ENCODE data around the gene CABLES1. TPM values are rescaled to one million over a fixed set of nuclear protein-coding genes. Genes with fewer than 3 reads are reported as not detected.

CABLES1 gene
- total and polyA plus RNA-seq, 12 donors: 2.1 to 11.9 (median 5.3) TPM

- Histone ChIP-seq H3K4me1 (replicated peaks in 1 of 2) (no peaks in the 10 kb centered on the region), H3K36me3 (replicated peaks in 1 of 2) (no peaks in the 10 kb centered on the region), H3K27me3 (no peaks in the 10 kb centered on the region), H3K9me3 (replicated peaks in 1 of 3) (no peaks in the 10 kb centered on the region), H3K4me3 (no peak overlapping the region), H3K27ac (no peak overlapping the region)
- intact Hi-C loops (cut with DNase I): no loop called here
- no peak for DNase-seq
- TF ChIP-seq CTCF (IDR thresholded peaks at IDR 0.05) (no peak), POLR2A (IDR thresholded peaks at IDR 0.05) (no peak)
- WGBS, 4 donors: 89 to 96% (median 94%) methylated on average over 11 of the region's 11 CpGs
Measured at GRCh38 chr18:23217781-23218180, 82.5 kb downstream of the CABLES1 start.

- no peaks in the 10 kb centered on the region for H3K27me3 ChIP-seq
- TF ChIP-seq POLR2A (IDR thresholded peaks at IDR 0.05): no peak
- no peak for TF ChIP-seq CTCF (IDR thresholded peaks at IDR 0.05)
- 73 to 90% (median 82%) methylated on average over 5 to 8 of the region's 8 CpGs for WGBS, 4 donors
- H3K9me3 ChIP-seq (replicated peaks in 1 of 3): no peaks in the 10 kb centered on the region
- no peak overlapping the region for H3K4me3 ChIP-seq
- no peak for DNase-seq
- H3K4me1 ChIP-seq (replicated peaks in 1 of 2): peaks cover 0 to 12% of the 10 kb centered on the region in 2 donors
- no peaks in the 10 kb centered on the region for H3K36me3 ChIP-seq (replicated peaks in 1 of 2)
- no peak overlapping the region for H3K27ac ChIP-seq
- intact Hi-C loops (cut with DNase I): no loop called here
Measured at GRCh38 chr18:23220355-23220754, 85.1 kb downstream of the CABLES1 start.

- DNase-seq: no peak
- no peak overlapping the region for H3K27ac ChIP-seq
- H3K36me3 ChIP-seq (replicated peaks in 1 of 2): no peaks in the 10 kb centered on the region
- no peak overlapping the region for H3K4me3 ChIP-seq
- intact Hi-C loops (cut with DNase I): no loop called here
- peaks cover 13 to 42% of the 10 kb centered on the region in 2 donors for H3K4me1 ChIP-seq (replicated peaks in 1 of 2)
- TF ChIP-seq CTCF (IDR thresholded peaks at IDR 0.05): no peak
- TF ChIP-seq POLR2A (IDR thresholded peaks at IDR 0.05): no peak
- WGBS, 4 donors: 89 to 96% (median 94%) methylated on average over 4 of the region's 4 CpGs
- H3K27me3 ChIP-seq: no peaks in the 10 kb centered on the region
- H3K9me3 ChIP-seq (replicated peaks in 1 of 3): no peaks in the 10 kb centered on the region
Measured at GRCh38 chr18:23223641-23224040, 88.4 kb downstream of the CABLES1 start.

GRCh38 chr18:23225503-23225902 lies 90.2 kb downstream of the CABLES1 start:
- Histone ChIP-seq H3K27ac (peak overlapping the region in 3 of 5 donors; percentile 13 to 65 (median 60)), H3K4me3 (no peak overlapping the region), H3K9me3 (replicated peaks in 1 of 3) (no peaks in the 10 kb centered on the region), H3K27me3 (no peaks in the 10 kb centered on the region), H3K4me1 (replicated peaks in 1 of 2) (peaks cover 13 to 44% of the 10 kb centered on the region in 2 donors), H3K36me3 (replicated peaks in 1 of 2) (no peaks in the 10 kb centered on the region)
- peak in 6 of 7 donors; percentile 26 to 63 (median 51) for DNase-seq
- TF ChIP-seq POLR2A (IDR thresholded peaks at IDR 0.05): no peak
- no peak for TF ChIP-seq CTCF (IDR thresholded peaks at IDR 0.05)
- WGBS, 4 donors: 63 to 71% (median 67%) methylated on average over 2 of the region's 2 CpGs
- intact Hi-C loops (cut with DNase I): no loop called here

All from adrenal gland (tissue), 12 donors.